Jurkat, Clone E6-1 (cell line): ENCODE results near the gene RAB8B.
"Not testable (repeated sequence)": the region's sequence is repeated elsewhere in the genome, so short reads cannot be mapped to it uniquely, and the experiment has no call there.

Experiments
- DNase-seq: peaks from one replicate; pipeline ENCODE4 v3.0.0-alpha.2; 2011; ENCODE audit warnings: low read depth, low spot score
- H3K4me3 ChIP-seq: 2 replicates; pipeline ENCODE4 v1.5.1; 2011; ENCODE audit warnings: mild to moderate bottlenecking, low read length, control low read depth, moderate library complexity

Gene RAB8B

GRCh38 chr15:63231206-63231605 is 41.8 kb downstream of the RAB8B start:
- DNase-seq, result no peak
- no peak overlapping the region for H3K4me3 ChIP-seq

GRCh38 chr15:63231706-63232105 is 42.3 kb downstream of the RAB8B start:
- H3K4me3 ChIP-seq, result no peak overlapping the region
- DNase-seq, result no peak

GRCh38 chr15:63232405-63232804 is 43.0 kb downstream of the RAB8B start:
- no peak overlapping the region for H3K4me3 ChIP-seq
- DNase-seq, result peak; percentile 52

GRCh38 chr15:63232943-63233342 is 43.5 kb downstream of the RAB8B start:
- no peak for DNase-seq

GRCh38 chr15:63233667-63234423 is 44.4 kb downstream of the RAB8B start:
- no peak for DNase-seq
- H3K4me3 ChIP-seq, result no peak overlapping the region

More at GRCh38 chr15:63232943-63233342, 43.5 kb downstream of the RAB8B start:
- H3K4me3 ChIP-seq, result no peak overlapping the region

- H3K4me3 ChIP-seq, result no peak overlapping the region
- no peak for DNase-seq
These were observed 45.1 kb downstream of the RAB8B start for GRCh38 chr15:63234451-63234870.

GRCh38 chr15:63236272-63236671 is 46.9 kb downstream of the RAB8B start:
- no peak overlapping the region for H3K4me3 ChIP-seq
- no peak for DNase-seq

GRCh38 chr15:63237086-63237485 is 47.7 kb downstream of the RAB8B start:
- not testable (repeated sequence) for H3K4me3 ChIP-seq, DNase-seq

GRCh38 chr15:63238171-63238570 is 48.8 kb downstream of the RAB8B start:
- DNase-seq, result no peak

GRCh38 chr15:63238796-63239195 is 49.4 kb downstream of the RAB8B start:
- no peak overlapping the region for H3K4me3 ChIP-seq
- DNase-seq, result no peak

More at GRCh38 chr15:63238171-63238570, 48.8 kb downstream of the RAB8B start:
- no peak overlapping the region for H3K4me3 ChIP-seq

GRCh38 chr15:63240109-63240508 is 50.7 kb downstream of the RAB8B start:
- DNase-seq, result no peak
- H3K4me3 ChIP-seq, result no peak overlapping the region

GRCh38 chr15:63241316-63241715 is 51.9 kb downstream of the RAB8B start:
- DNase-seq, result no peak
- no peak overlapping the region for H3K4me3 ChIP-seq

GRCh38 chr15:63243101-63243500 is 53.7 kb downstream of the RAB8B start:
- no peak overlapping the region for H3K4me3 ChIP-seq
- DNase-seq, result no peak

- H3K4me3 ChIP-seq, result no peak overlapping the region
- no peak for DNase-seq
These were observed 54.4 kb downstream of the RAB8B start for GRCh38 chr15:63243776-63244175.

- DNase-seq, result no peak
- H3K4me3 ChIP-seq, result no peak overlapping the region
These were observed 55.0 kb downstream of the RAB8B start for GRCh38 chr15:63244399-63244798.

GRCh38 chr15:63244976-63245645 is 55.7 kb downstream of the RAB8B start:
- no peak overlapping the region for H3K4me3 ChIP-seq
- no peak for DNase-seq

GRCh38 chr15:63246691-63247469 is 57.5 kb downstream of the RAB8B start:
- no peak overlapping the region for H3K4me3 ChIP-seq
- DNase-seq, result no peak

- DNase-seq, result no peak
- no peak overlapping the region for H3K4me3 ChIP-seq
These were observed 61.0 kb downstream of the RAB8B start for GRCh38 chr15:63250312-63250965.

- no peak for DNase-seq
These were observed 62.3 kb downstream of the RAB8B start for GRCh38 chr15:63251701-63252100.

More at GRCh38 chr15:63251701-63252100, 62.3 kb downstream of the RAB8B start:
- H3K4me3 ChIP-seq, result no peak overlapping the region
